GM23338 (cell line): ENCODE measurements around the gene IGSF9B.

Experiments used
- EZH2 ChIP-seq: fragments of 200-600 bp; sonication (generic); IDR thresholded peaks from one replicate; pipeline ENCODE4 v1.8.0; 2017; ENCODE audit warnings: antibody characterized with exemption, mild to moderate bottlenecking, low read depth; ENCODE audit not compliant: unreplicated experiment
- EZH2phosphoT487 ChIP-seq: fragments of 200-600 bp; sonication (generic); IDR thresholded peaks from one replicate; pipeline ENCODE4 v1.8.1; 2018; ENCODE audit warnings: antibody characterized with exemption; ENCODE audit not compliant: unreplicated experiment
- TF ChIP-seq, protein P1 (sequence below), 2 experiments: fragments of 200-600 bp in 1 of 2; sonication (generic) in 1 of 2; conservative IDR thresholded peaks; 2 replicates each; pipeline versions ENCODE4 v1.5.1 to v1.6.1; 2016 to 2017; ENCODE audit warnings: antibody characterized with exemption in 2 of 2, low read depth in 2 of 2, mild to moderate bottlenecking in 2 of 2, moderate library complexity in 1 of 2

DNA sequence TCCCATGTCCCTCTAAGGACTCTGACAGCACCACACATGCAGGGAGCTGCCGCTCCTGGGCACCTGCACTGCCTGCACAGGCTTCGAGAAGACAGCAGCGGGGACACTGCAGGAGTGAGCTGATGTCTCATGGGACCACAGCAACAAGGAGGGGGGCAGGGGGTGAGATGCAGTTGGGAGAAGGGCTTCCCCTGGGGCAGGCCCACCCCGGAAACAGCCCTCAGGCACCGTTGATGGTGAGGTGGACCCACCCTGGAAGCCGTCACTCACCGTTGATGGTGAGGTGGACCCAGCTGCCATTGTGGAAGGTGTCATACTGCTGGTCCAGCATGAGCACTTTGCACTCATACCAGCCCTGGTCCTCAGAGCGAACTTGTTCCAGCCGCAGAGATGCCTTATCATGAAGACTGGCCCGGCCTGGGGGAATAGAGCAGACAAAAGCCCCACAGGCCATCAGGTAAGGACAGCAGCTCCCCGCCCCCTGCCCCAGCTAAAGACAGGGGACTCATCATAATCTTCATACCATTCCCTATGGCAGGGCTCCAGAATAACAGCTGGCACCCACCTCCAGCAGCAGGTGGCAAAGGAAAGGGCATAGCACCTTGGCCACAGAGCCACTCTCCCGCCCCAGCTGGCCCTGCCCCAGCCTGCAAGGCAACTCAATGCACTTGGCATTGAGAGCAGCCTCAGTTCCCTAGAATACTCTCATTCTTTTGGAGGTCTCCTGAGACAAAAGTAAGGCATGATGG is 12.6 kb downstream of the IGSF9B start:
- TF ChIP-seq EZH2phosphoT487 = no peak
- TF ChIP-seq, protein P1, sequence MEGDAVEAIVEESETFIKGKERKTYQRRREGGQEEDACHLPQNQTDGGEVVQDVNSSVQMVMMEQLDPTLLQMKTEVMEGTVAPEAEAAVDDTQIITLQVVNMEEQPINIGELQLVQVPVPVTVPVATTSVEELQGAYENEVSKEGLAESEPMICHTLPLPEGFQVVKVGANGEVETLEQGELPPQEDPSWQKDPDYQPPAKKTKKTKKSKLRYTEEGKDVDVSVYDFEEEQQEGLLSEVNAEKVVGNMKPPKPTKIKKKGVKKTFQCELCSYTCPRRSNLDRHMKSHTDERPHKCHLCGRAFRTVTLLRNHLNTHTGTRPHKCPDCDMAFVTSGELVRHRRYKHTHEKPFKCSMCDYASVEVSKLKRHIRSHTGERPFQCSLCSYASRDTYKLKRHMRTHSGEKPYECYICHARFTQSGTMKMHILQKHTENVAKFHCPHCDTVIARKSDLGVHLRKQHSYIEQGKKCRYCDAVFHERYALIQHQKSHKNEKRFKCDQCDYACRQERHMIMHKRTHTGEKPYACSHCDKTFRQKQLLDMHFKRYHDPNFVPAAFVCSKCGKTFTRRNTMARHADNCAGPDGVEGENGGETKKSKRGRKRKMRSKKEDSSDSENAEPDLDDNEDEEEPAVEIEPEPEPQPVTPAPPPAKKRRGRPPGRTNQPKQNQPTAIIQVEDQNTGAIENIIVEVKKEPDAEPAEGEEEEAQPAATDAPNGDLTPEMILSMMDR (conservative IDR thresholded peaks at IDR 0.05; ENCODE audit: low read depth in 2 of 2) = no peak
- no peak for TF ChIP-seq EZH2
